ENCODE measurements around the gene GCK. TPM values are rescaled to one million over a fixed set of nuclear protein-coding genes. Genes with fewer than 3 reads are reported as not detected.

GCK gene
- total and polyA plus RNA-seq, 2 experiments from 2014 or later: 1.7 to 2.5 TPM

DNA sequence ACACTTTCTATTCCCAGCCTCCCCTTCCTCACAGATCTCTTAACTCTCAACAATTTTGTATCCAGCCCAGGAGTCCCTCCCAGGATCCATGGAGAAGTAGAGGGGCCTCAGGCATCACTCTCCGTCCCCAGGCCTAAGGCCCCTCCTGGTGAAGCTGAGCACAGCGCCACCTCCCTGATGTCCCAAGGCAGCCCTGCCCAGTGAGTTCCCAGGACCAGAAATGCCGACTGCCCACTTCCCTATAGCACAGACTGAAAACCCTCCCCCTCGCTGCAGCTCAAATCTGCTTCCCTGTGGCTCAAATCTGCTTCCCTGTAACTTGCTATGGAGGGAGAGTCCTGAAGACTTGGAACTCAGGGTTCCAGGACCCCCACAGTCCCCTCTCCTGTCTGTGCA is 47.1 kb upstream of the GCK start:
- TF ChIP-seq EZH2phosphoT487 (IDR thresholded peaks at IDR 0.05; ENCODE audit: low read depth, severe bottlenecking, unreplicated experiment) (no peak), EZH2 (IDR thresholded peaks at IDR 0.05; ENCODE audit: borderline replicate concordance) (no peak)
- TF ChIP-seq, protein P1, sequence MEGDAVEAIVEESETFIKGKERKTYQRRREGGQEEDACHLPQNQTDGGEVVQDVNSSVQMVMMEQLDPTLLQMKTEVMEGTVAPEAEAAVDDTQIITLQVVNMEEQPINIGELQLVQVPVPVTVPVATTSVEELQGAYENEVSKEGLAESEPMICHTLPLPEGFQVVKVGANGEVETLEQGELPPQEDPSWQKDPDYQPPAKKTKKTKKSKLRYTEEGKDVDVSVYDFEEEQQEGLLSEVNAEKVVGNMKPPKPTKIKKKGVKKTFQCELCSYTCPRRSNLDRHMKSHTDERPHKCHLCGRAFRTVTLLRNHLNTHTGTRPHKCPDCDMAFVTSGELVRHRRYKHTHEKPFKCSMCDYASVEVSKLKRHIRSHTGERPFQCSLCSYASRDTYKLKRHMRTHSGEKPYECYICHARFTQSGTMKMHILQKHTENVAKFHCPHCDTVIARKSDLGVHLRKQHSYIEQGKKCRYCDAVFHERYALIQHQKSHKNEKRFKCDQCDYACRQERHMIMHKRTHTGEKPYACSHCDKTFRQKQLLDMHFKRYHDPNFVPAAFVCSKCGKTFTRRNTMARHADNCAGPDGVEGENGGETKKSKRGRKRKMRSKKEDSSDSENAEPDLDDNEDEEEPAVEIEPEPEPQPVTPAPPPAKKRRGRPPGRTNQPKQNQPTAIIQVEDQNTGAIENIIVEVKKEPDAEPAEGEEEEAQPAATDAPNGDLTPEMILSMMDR (IDR thresholded peaks at IDR 0.05; ENCODE audit: poor library complexity): no peak
- WGBS (ENCODE audit: low lambda C conversion rate, missing lambda C conversion rate): 70% methylated on average over 4 of the region's 4 CpGs

DNA sequence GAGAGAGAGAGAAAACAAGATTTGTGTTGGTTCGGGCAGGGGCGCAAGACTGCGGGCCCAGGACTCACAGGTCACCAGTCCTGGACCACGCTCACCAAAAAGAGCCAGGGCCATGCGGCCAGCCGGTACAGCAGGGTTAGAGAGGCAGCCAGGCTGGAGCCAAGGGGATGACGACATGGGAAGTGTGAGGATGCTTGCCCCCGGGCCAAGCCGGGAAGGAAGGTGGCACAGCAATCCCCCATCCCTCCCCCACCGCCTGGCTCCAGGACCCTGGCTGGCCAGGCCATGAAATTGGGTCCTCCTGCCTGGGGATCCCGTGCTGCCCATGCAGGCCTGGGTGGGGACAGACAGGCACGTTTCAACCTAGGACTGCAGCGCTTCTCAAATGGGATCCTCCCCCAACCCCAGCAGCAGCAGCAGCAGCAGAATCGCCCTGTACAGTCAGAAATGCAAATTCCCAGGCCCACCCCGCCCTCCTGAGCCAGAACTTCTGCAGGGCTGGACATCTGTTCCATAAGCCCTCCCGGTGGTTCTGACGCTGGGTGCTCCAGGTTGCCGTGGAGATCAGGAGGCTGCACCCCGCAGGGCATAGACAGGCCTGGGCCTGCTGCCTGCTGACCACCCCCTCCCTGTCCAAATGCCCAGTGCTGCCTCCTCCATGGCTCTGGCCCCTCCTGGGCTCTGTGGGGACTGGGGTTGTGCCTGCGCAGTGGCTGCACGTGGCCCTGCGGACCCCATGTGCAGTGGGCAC is 46.5 kb upstream of the GCK start:
- Histone ChIP-seq H4K20me1 (ENCODE audit: insufficient read depth, poor library complexity, severe bottlenecking) (no peaks in the 10 kb centered on the region), H3K36me3 (replicated peaks; ENCODE audit: insufficient read depth, low read depth) (no peaks in the 10 kb centered on the region), H3K4me2 (no peak overlapping the region), H3K79me2 (no peaks in the 10 kb centered on the region), H3K4me3 (no peak overlapping the region), H3K27ac (no peak overlapping the region), H3K9me3 (ENCODE audit: low read depth) (no peaks in the 10 kb centered on the region), H3K9me2 (replicated peaks; ENCODE audit: insufficient read depth) (no peaks in the 10 kb centered on the region), H3K27me3 (no peaks in the 10 kb centered on the region), H3K4me1 (ENCODE audit: insufficient read depth) (no peaks in the 10 kb centered on the region), H2AFZ (no peak overlapping the region)
- TF ChIP-seq, protein P1 (IDR thresholded peaks at IDR 0.05; ENCODE audit: poor library complexity): no peak
- DNase-seq (ENCODE audit: low spot score): no peak
- 77% methylated on average over 22 of the region's 22 CpGs for WGBS (ENCODE audit: low lambda C conversion rate, missing lambda C conversion rate)

More for the DNA sequence above, 47.1 kb upstream of the GCK start:
- Histone ChIP-seq H3K79me2 (no peaks in the 10 kb centered on the region), H3K9me3 (ENCODE audit: low read depth) (no peaks in the 10 kb centered on the region), H3K36me3 (replicated peaks; ENCODE audit: insufficient read depth, low read depth) (no peaks in the 10 kb centered on the region), H3K4me3 (no peak overlapping the region), H4K20me1 (ENCODE audit: insufficient read depth, poor library complexity, severe bottlenecking) (no peaks in the 10 kb centered on the region), H3K27me3 (no peaks in the 10 kb centered on the region), H3K27ac (no peak overlapping the region), H3K9me2 (replicated peaks; ENCODE audit: insufficient read depth) (no peaks in the 10 kb centered on the region), H3K4me1 (ENCODE audit: insufficient read depth) (no peaks in the 10 kb centered on the region), H3K4me2 (no peak overlapping the region), H2AFZ (no peak overlapping the region)
- no peak for DNase-seq (ENCODE audit: low spot score)

DNA sequence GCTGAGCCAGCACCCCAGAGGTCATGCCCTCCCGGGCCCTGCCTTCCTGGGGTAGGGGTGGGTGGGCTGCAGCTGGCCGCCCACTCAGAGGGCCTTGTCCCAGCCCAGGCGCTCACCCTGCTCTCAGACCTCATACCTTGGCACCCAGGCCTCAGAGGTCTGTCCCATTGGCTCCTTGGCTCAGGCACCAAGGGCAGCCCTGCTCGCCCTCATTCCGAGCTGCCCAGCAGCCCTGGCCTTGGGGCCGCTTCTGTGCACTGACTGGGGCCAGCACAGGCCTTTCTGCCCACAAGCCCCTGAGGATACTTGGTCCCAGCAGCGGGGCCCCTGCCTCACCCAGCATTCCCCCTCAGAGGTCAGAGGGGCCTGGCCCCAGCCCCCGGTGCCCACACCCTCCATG is 45.8 kb upstream of the GCK start:
- no peak for DNase-seq (ENCODE audit: low spot score)
- TF ChIP-seq EZH2 (IDR thresholded peaks at IDR 0.05; ENCODE audit: borderline replicate concordance) (no peak), EZH2phosphoT487 (IDR thresholded peaks at IDR 0.05; ENCODE audit: low read depth, severe bottlenecking, unreplicated experiment) (no peak)
- TF ChIP-seq, protein P1 (IDR thresholded peaks at IDR 0.05; ENCODE audit: poor library complexity): no peak
- Histone ChIP-seq H2AFZ (no peak overlapping the region), H3K36me3 (replicated peaks; ENCODE audit: insufficient read depth, low read depth) (no peaks in the 10 kb centered on the region), H3K27ac (no peak overlapping the region), H3K4me3 (no peak overlapping the region), H3K9me2 (replicated peaks; ENCODE audit: insufficient read depth) (no peaks in the 10 kb centered on the region), H3K27me3 (no peaks in the 10 kb centered on the region), H3K4me2 (no peak overlapping the region), H3K9me3 (ENCODE audit: low read depth) (no peaks in the 10 kb centered on the region), H3K4me1 (ENCODE audit: insufficient read depth) (no peaks in the 10 kb centered on the region), H4K20me1 (ENCODE audit: insufficient read depth, poor library complexity, severe bottlenecking) (no peaks in the 10 kb centered on the region), H3K79me2 (no peaks in the 10 kb centered on the region)
- WGBS (ENCODE audit: low lambda C conversion rate, missing lambda C conversion rate): 89% methylated on average over 6 of the region's 8 CpGs
